ENCODE measurements around the gene ELK4. TPM values are rescaled to one million over a fixed set of nuclear protein-coding genes. Genes with fewer than 3 reads are reported as not detected.

Gene ELK4
- 46.4 and 50.4 TPM in 2 replicates for total RNA-seq
- long read RNA-seq, partial matches to known transcripts, result 0 of 8 reads
- long read RNA-seq, other reads (novel, unspliced or antisense), result 8 of 8 reads

- Mint-ChIP-seq H3K36me3 (ENCODE audit: unreplicated experiment) (no peaks in the 10 kb centered on the region), H3K4me1 (ENCODE audit: unreplicated experiment) (peaks cover 40% of the 10 kb centered on the region), H3K9me3 (ENCODE audit: unreplicated experiment) (no peaks in the 10 kb centered on the region), H3K4me3 (ENCODE audit: unreplicated experiment) (peak within 1 kb of the TSS; percentile 98), H3K27me3 (ENCODE audit: unreplicated experiment) (no peaks in the 10 kb centered on the region), H3K27ac (ENCODE audit: unreplicated experiment) (peak within 1 kb of the TSS; percentile 99)
- peak; percentile 99 for DNase-seq (ENCODE audit: extremely low spot score, unreplicated experiment)
- peak; percentile 80 for TF ChIP-seq CTCF (IDR thresholded peaks at IDR 0.05)
Measured at GRCh38 chr1:205631768-205632668, at the start of gene ELK4. Gene ELK4 (minus strand): TSS chr1:205632011. CDS start chr1:205623882, 8,129 bp downstream.

GRCh38 chr1:205681364-205681763 is 49.6 kb upstream of the ELK4 start:
- Mint-ChIP-seq H3K4me3 (ENCODE audit: unreplicated experiment) (no peak overlapping the region), H3K36me3 (ENCODE audit: unreplicated experiment) (no peaks in the 10 kb centered on the region), H3K4me1 (ENCODE audit: unreplicated experiment) (peaks cover 11% of the 10 kb centered on the region), H3K9me3 (ENCODE audit: unreplicated experiment) (no peaks in the 10 kb centered on the region), H3K27ac (ENCODE audit: unreplicated experiment) (peak overlapping the region; percentile 21), H3K27me3 (ENCODE audit: unreplicated experiment) (no peaks in the 10 kb centered on the region)
- TF ChIP-seq CTCF (IDR thresholded peaks at IDR 0.05), result no peak
- no peak for DNase-seq (ENCODE audit: extremely low spot score, unreplicated experiment)

- H3K27ac Mint-ChIP-seq (ENCODE audit: unreplicated experiment), result peak within 1 kb of the TSS; percentile 60
- H3K27me3 Mint-ChIP-seq (ENCODE audit: unreplicated experiment), result no peaks in the 10 kb centered on the region
- H3K9me3 Mint-ChIP-seq (ENCODE audit: unreplicated experiment), result no peaks in the 10 kb centered on the region
- H3K36me3 Mint-ChIP-seq (ENCODE audit: unreplicated experiment), result no peaks in the 10 kb centered on the region
- no peak for TF ChIP-seq CTCF (IDR thresholded peaks at IDR 0.05)
- H3K4me1 Mint-ChIP-seq (ENCODE audit: unreplicated experiment), result peaks cover 11% of the 10 kb centered on the region
- no peak for DNase-seq (ENCODE audit: extremely low spot score, unreplicated experiment)
- H3K4me3 Mint-ChIP-seq (ENCODE audit: unreplicated experiment), result peak within 1 kb of the TSS; percentile 82
Measured at GRCh38 chr1:205680073-205680851, 48.5 kb upstream of the ELK4 start, which contains the start of gene SLC45A3. Gene SLC45A3 (minus strand): TSS chr1:205680509. CDS start chr1:205664656, 15,853 bp downstream.

GRCh38 chr1:205678286-205679111 is 46.7 kb upstream of the ELK4 start:
- no peak for TF ChIP-seq CTCF (IDR thresholded peaks at IDR 0.05)
- H3K4me1 Mint-ChIP-seq (ENCODE audit: unreplicated experiment), result peaks cover 11% of the 10 kb centered on the region
- no peaks in the 10 kb centered on the region for H3K36me3 Mint-ChIP-seq (ENCODE audit: unreplicated experiment)
- peak overlapping the region; percentile 82 for H3K4me3 Mint-ChIP-seq (ENCODE audit: unreplicated experiment)
- no peak for DNase-seq (ENCODE audit: extremely low spot score, unreplicated experiment)
- no peaks in the 10 kb centered on the region for H3K9me3 Mint-ChIP-seq (ENCODE audit: unreplicated experiment)
- no peaks in the 10 kb centered on the region for H3K27me3 Mint-ChIP-seq (ENCODE audit: unreplicated experiment)
- H3K27ac Mint-ChIP-seq (ENCODE audit: unreplicated experiment), result no peak overlapping the region
